T follicular helper cell (primary cell): Measurements from ENCODE around the gene RAB7B.
"Not testable (repeated sequence)": the region's sequence is repeated elsewhere in the genome, so short reads cannot be mapped to it uniquely, and the experiment has no call there.

Experiments
- DNase-seq: peaks from one replicate; pipeline ENCODE4 v3.0.0-alpha.2; 2020; ENCODE audit warnings: low read depth
- total RNA-seq, 2 experiments: gene quantifications; one replicate each; lab custom pipeline; 2026; lab: John Stamatoyannopoulos, UW

Gene RAB7B, protein sequence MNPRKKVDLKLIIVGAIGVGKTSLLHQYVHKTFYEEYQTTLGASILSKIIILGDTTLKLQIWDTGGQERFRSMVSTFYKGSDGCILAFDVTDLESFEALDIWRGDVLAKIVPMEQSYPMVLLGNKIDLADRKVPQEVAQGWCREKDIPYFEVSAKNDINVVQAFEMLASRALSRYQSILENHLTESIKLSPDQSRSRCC
- total RNA-seq: 0 to 0.09 reads per million in 2 experiments

GRCh38 chr1:206002871-206003801 is at the start of gene RAB7B:
Gene RAB7B, minus strand, starts transcription at chr1:206003395. Its CDS starts 9,260 bp downstream, at chr1:205994135.
- no peak for DNase-seq

- DNase-seq: not testable (repeated sequence)
Measured at GRCh38 chr1:206052231-206052865, 49.2 kb upstream of the RAB7B start.

- DNase-seq: peak; percentile 9
Measured at GRCh38 chr1:206050655-206051235, 47.5 kb upstream of the RAB7B start.

DNA sequence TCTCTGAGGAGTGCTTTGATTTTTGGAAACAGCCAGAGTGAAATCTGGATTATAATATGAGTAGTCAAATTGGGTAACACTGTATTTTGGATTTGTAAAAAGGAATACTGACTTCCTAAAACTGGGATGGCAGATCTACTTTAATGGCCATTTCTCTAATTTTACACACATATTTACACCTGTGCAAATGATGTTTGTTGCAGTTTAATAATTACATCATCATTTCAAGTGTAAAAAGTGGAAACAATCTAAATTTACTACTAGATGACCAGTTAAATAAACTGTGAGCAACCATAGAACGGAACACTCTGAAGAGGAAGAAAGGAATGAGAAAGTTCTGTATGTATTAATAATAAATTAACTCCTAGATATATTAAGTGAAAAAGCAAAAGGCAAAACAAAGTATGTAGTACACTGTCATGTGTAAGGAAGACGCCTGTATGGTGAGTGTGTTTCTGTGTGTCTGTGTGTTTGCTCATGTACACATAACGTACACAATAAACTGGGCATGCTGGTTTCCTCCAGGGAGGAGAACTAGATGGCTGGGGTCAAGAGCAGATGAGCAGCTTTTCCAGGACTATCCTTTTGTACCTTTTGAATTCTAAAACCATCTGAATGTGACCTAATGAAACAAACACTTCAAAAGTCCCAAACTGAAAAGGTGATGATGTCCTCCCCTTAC is 46.9 kb upstream of the RAB7B start:
- no peak for DNase-seq

- no peak for DNase-seq
Measured at GRCh38 chr1:206049293-206049692, 46.1 kb upstream of the RAB7B start.

- DNase-seq: no peak
Measured at GRCh38 chr1:206048582-206048981, 45.4 kb upstream of the RAB7B start.

- DNase-seq: no peak
Measured at GRCh38 chr1:206047271-206047670, 44.1 kb upstream of the RAB7B start.

GRCh38 chr1:206041640-206042039 is 38.4 kb upstream of the RAB7B start:
- no peak for DNase-seq

- no peak for DNase-seq
Measured at GRCh38 chr1:206040328-206040727, 37.1 kb upstream of the RAB7B start.

GRCh38 chr1:206039046-206039973 is 36.1 kb upstream of the RAB7B start:
- DNase-seq: no peak

GRCh38 chr1:206037581-206037980 is 34.4 kb upstream of the RAB7B start:
- no peak for DNase-seq

DNA sequence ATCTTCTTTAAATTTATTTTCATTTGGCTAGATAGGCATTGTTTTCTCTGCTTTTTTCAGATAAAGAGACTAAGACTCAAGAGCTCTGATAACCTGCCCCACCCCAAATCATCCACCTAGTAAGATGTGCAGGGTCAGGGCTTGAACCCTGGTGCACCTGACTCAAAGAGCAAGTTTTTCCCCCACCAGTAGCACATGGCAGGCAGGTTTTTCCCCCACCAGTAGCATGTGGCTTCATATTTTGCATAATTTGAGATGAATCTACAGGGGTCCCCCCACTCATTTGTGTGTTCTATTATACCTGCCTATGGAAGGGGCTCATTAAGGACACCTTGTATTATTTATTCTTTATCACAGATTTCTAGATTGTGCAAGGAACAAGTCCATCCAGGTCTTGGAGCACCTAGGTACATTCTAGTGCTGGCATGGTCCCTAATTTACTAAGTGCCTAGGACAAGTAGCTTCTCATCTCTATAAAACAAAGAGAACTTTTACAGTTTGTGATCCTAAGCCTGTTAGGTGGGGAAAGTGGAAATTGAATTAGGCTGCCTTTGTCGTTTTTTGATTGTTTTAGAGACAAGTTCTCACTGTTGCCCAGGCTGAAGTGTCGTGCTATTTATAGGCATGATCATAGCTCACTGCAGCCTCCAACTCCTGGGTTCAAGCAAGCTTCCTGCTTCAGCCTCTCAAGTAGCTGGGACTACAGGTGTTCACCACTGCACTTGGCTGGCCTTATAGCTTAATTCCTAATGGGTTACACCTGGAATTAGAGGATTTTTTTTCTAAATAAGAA is 33.7 kb upstream of the RAB7B start:
- DNase-seq: no peak

DNA sequence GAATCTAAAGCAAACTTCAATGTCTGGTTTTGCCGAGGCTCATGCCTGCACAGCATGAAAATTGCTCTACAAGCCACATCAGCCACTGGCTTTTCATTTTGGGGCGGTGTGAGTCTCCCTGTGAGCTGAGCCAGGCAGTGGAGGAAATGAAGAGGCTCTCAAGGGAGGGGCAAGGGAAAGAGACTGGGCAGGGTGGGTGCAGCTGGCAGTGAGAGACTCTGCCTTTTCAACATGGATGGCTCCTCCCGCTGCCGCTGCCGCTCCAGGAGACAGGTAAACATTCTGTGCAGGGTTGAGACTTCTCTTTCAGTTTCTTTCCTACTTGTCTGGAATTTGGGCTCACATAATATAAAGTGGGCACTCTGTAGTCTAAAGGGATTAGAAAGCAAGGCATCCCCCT is 31.8 kb upstream of the RAB7B start:
- DNase-seq: no peak

DNA sequence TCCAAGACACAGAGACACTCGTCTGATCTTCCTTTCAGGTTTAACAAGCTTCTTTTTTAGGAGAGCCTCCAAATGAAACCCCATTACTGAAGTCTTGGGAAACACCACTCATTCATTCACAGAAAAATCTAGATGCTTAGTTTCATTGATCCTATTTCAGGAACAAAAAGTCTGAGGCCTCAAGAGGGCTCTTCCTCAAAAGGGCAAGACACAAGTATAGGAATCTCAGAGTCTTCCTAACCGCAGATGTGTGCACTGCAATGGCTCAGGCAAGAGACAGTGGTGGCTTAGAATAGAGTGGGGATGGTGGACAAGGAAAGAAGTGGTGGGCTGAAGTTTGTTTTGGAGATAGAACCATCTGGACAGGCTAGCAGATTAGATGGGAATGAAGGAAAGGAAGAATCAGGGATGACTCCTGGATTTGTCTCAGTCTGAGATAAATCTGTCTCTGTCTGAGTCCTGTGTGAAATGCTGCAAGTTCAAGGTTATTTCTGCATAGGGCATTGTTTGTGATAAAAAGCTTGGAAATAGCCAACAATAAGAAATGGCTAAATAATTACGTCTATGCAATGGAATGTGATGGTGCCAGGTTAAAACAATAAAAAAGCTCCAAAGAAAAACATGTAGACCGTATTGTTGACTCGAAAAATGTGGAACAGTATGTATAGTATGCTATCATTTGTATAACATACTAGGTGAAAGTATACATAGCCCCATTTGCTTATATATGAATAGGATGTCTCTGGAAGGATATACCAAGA is 29.4 kb upstream of the RAB7B start:
- DNase-seq: no peak

DNA sequence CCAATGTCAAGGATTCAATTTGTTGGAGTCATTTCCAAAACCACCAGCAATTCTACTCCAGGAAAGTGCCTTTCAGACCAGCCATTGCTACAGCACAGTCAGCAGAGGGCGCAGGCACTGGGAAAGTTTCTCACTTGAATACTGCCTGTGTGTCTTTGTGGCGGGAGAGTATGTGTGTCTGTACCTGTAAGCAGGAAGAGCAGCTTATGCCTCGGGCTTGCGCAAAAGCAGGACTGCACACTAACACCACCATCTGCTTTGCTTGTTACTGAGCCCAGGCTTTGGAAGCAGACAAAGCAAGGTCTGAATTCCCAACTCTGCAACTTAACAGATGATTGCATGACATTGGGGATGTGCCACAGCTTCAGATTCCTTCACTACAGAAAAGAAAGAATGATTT is 27.5 kb upstream of the RAB7B start:
- DNase-seq: peak; percentile 37

- DNase-seq: no peak
Measured at GRCh38 chr1:206030191-206030590, 27.0 kb upstream of the RAB7B start.

GRCh38 chr1:206029484-206029883 is 26.3 kb upstream of the RAB7B start:
- DNase-seq: no peak

DNA sequence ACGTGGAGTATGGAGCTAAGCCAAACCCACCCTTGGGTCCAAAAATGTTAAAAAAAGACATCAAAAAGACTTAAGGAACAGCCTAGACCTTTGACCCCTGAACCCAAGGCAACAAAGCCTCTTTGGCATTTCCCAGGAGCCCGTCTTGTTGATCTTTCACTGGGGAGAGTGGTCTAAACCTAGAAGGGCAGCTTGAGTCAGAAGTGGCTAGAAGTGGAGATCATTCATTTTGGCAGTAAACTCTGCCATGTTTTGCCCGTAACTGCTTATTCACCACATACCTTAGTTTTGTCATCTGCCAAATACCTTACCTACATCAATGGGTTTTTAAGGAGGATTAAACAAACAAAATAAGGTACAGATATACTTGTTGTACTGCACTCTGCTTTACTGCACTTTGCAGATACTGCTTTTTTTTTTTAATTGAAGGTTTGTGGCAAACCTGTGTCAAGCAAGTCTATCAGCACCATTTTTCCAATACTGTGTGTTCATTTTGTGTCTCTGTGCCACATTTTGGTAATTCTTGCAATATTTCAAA is 22.2 kb upstream of the RAB7B start:
- DNase-seq: no peak

GRCh38 chr1:206023695-206024094 is 20.5 kb upstream of the RAB7B start, which contains the start of gene CTSE:
Gene CTSE, minus strand, starts transcription at chr1:206023895. Its CDS starts 104 bp downstream, at chr1:206023791.
- DNase-seq: no peak
